A673 (cell line): Measurements from ENCODE around the gene RFX2. TPM values are rescaled to one million over a fixed set of nuclear protein-coding genes. Genes with fewer than 3 reads are reported as not detected.

Experiments
- BruUV-seq: library from RNA; stranded (reverse); fragments of 400-500 nt; replicated peaks from 2 replicates; lab custom pipeline; 2021; lab: Mats Ljungman, UMichigan
- CTCF ChIA-PET: fragments of 300-600 bp; sonication (Branson Sonifier 250); formaldehyde crosslinking; loops from one replicate; lab custom pipeline; 2022; ENCODE audit warnings: antibody characterized with exemption; lab: Charles Lee
- POLR2A ChIA-PET: fragments of 300-600 bp; sonication (Branson Sonifier 250); formaldehyde crosslinking; loops from one replicate; lab custom pipeline; 2022; ENCODE audit warnings: antibody characterized with exemption; ENCODE audit not compliant: low non-redundant PET; lab: Charles Lee
- DNase-seq: peaks from one replicate; pipeline ENCODE4 v3.0.0-alpha.2; 2015; ENCODE audit warnings: low spot score
- H3K27ac ChIP-seq: fragments of 200-600 bp; sonication (generic); 2 replicates; pipeline ENCODE4 v1.5.1; 2016; ENCODE audit warnings: mixed run types, low read depth, mild to moderate bottlenecking, mixed read lengths, antibody characterized with exemption, low read length; ENCODE audit not compliant: poor library complexity, severe bottlenecking
- H3K27me3 ChIP-seq: fragments of 200-600 bp; sonication (generic); replicated peaks from 2 replicates; pipeline ENCODE4 v1.6.1; 2017; ENCODE audit warnings: mixed run types, low read depth, mild to moderate bottlenecking, mixed read lengths, antibody characterized with exemption, low read length; ENCODE audit not compliant: insufficient read depth, poor library complexity
- H3K36me3 ChIP-seq: fragments of 200-600 bp; sonication (generic); 2 replicates; pipeline ENCODE4 v1.6.1; 2016; ENCODE audit warnings: mixed run types, mild to moderate bottlenecking, mixed read lengths, antibody characterized with exemption, low read length; ENCODE audit not compliant: insufficient read depth, poor library complexity, severe bottlenecking
- H3K4me1 ChIP-seq: fragments of 200-600 bp; sonication (generic); 2 replicates; pipeline ENCODE4 v1.6.1; 2017; ENCODE audit warnings: mixed run types, mild to moderate bottlenecking, mixed read lengths, antibody characterized with exemption, low read length; ENCODE audit not compliant: insufficient read depth, poor library complexity, severe bottlenecking
- H3K4me3 ChIP-seq: fragments of 200-600 bp; sonication (generic); 2 replicates; pipeline ENCODE4 v1.5.1; 2016; ENCODE audit warnings: low read depth, mixed run types, mild to moderate bottlenecking, mixed read lengths, low read length; ENCODE audit not compliant: poor library complexity, severe bottlenecking
- H3K9me3 ChIP-seq: fragments of 200-600 bp; sonication (generic); 2 replicates; pipeline ENCODE4 v1.6.1; 2016; ENCODE audit warnings: mixed run types, low read depth, mild to moderate bottlenecking, mixed read lengths, antibody characterized with exemption, low read length; ENCODE audit not compliant: poor library complexity, severe bottlenecking
- EZH2 ChIP-seq: fragments of 200-600 bp; sonication (generic); IDR thresholded peaks from 2 replicates; pipeline ENCODE4 v1.6.1; 2017; ENCODE audit warnings: borderline replicate concordance, low read depth, mild to moderate bottlenecking, mixed read lengths, antibody characterized with exemption, low read length; ENCODE audit not compliant: poor library complexity, severe bottlenecking
- intact Hi-C: fragments of 100-400 bp; cut with micrococcal nuclease; formaldehyde crosslinking; loops from one replicate; pipeline ENCODE4 v1.10.0; 2022; ENCODE audit not compliant: unreplicated experiment
- total RNA-seq: library from RNA; stranded (reverse); gene quantifications from 2 replicates; pipeline ENCODE4 v1.2.3, GENCODE V29; 2021
- TF ChIP-seq, protein P1 (sequence below): fragments of 300-800, 200-600 bp; sonication (generic); conservative IDR thresholded peaks from 2 replicates; pipeline ENCODE4 v1.5.1; 2017; ENCODE audit warnings: low read depth, mild to moderate bottlenecking, antibody characterized with exemption, low read length, moderate library complexity, mixed read lengths

RFX2 gene
- total RNA-seq, 1 experiment from 2014 or later, result 11.7 TPM

GRCh38 chr19:5985098-5985783, 125.1 kb downstream of the RFX2 start:
- intact Hi-C loops, result no loop called here
- POLR2A ChIA-PET, result no interaction called here
- DNase-seq, result no peak
- Histone ChIP-seq H3K36me3 (no peaks in the 10 kb centered on the region), H3K4me3 (no peak overlapping the region), H3K9me3 (no peaks in the 10 kb centered on the region), H3K27me3 (no peaks in the 10 kb centered on the region), H3K4me1 (peaks cover 24% of the 10 kb centered on the region), H3K27ac (no peak overlapping the region)
- TF ChIP-seq EZH2, result no peak
- TF ChIP-seq, protein P1, sequence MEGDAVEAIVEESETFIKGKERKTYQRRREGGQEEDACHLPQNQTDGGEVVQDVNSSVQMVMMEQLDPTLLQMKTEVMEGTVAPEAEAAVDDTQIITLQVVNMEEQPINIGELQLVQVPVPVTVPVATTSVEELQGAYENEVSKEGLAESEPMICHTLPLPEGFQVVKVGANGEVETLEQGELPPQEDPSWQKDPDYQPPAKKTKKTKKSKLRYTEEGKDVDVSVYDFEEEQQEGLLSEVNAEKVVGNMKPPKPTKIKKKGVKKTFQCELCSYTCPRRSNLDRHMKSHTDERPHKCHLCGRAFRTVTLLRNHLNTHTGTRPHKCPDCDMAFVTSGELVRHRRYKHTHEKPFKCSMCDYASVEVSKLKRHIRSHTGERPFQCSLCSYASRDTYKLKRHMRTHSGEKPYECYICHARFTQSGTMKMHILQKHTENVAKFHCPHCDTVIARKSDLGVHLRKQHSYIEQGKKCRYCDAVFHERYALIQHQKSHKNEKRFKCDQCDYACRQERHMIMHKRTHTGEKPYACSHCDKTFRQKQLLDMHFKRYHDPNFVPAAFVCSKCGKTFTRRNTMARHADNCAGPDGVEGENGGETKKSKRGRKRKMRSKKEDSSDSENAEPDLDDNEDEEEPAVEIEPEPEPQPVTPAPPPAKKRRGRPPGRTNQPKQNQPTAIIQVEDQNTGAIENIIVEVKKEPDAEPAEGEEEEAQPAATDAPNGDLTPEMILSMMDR, result no peak
- BruUV-seq, result no TSS peak
- CTCF ChIA-PET, result interaction anchor here (1.1 kb wide), 1 partner anchor 37 kb away, joined by 3 read pairs; no protein-coding TSS in a partner anchor

DNA sequence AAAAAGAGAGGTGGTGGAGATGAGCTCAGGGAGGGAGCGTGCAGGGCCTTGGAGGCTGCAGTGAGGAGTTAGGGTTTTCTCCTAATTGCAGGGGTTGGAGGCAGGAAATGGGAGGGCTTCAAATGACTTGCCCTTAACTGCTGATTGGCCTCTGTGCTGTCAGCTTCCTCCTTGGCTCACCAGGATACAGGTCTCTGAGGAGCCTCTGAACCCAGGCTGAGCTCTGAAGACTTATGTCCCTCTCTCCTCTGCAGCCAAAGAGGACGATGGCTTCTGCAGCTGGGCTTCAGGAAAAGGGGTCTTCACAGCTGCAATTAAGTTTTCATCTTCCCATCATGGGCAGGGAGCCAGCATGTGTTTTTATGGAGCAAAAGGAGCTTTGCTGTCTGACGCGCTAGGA, 125.7 kb downstream of the RFX2 start:
- DNase-seq, result no peak
- ChIA-PET POLR2A (no interaction called here), CTCF (interaction anchor here (1.0 kb wide), 1 partner anchor 181 kb away, joined by 3 read pairs; no protein-coding TSS in a partner anchor)
- Histone ChIP-seq H3K27me3 (no peaks in the 10 kb centered on the region), H3K9me3 (no peaks in the 10 kb centered on the region), H3K36me3 (no peaks in the 10 kb centered on the region), H3K4me3 (no peak overlapping the region), H3K4me1 (peaks cover 26% of the 10 kb centered on the region), H3K27ac (no peak overlapping the region)
- TF ChIP-seq, protein P1, result no peak
- no peak for TF ChIP-seq EZH2
- BruUV-seq, result no TSS peak
- intact Hi-C loops, result no loop called here

DNA sequence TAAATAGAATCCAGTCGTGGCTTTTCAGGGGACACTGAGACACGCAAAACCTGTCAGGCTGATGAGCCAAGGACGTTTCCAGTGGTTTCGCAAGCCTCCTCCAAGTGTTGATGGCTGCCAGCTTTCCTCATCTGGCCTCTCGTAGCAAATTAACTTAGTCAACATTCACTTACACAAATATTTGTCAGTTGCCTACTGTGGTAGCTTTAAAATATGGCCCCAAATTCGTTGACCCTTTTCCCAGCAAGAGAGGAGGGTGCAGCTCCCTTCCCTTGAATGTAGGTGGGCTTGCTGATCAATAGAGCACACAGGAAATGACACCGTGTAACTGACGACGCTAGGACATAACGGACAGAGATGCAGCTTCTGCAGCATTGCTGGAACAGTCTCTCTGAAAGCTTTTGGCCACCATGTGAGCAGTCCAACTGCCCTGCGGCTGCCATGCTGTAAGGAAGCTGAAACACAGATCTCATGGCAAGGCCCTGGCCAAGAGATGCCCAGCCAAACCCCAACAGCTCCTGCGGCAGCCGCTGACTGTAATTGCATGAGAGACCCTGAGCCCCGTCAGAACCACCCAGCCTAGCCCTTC, 126.8 kb downstream of the RFX2 start:
- DNase-seq, result no peak
- POLR2A ChIA-PET, result no interaction called here
- Histone ChIP-seq H3K9me3 (no peaks in the 10 kb centered on the region), H3K27me3 (no peaks in the 10 kb centered on the region), H3K4me1 (peaks cover 37% of the 10 kb centered on the region), H3K4me3 (no peak overlapping the region), H3K27ac (peak overlapping the region; percentile 54), H3K36me3 (no peaks in the 10 kb centered on the region)
- CTCF ChIA-PET, result interaction anchor here (1.0 to 1.1 kb wide), 2 partner anchors 16 to 179 kb away, joined by 3 to 4 read pairs; no protein-coding TSS in a partner anchor
- no TSS peak for BruUV-seq
- TF ChIP-seq, protein P1, result no peak
- no peak for TF ChIP-seq EZH2
- intact Hi-C loops, result no loop called here
